CD14-positive monocyte (primary cell): ENCODE results near the gene C17orf50. TPM values are rescaled to one million over a fixed set of nuclear protein-coding genes. Genes with fewer than 3 reads are reported as not detected.
A peak's percentile ranks its signal among the peaks of the same experiment; 100 is the strongest.

Experiments
- DNase-seq, 3 donors: peaks; one replicate each; pipeline ENCODE4 v3.0.0-alpha.2; 2011 to 2022
- H2AFZ ChIP-seq: 2 replicates; pipeline ENCODE4 v1.6.0; 2012; ENCODE audit warnings: mild to moderate bottlenecking, low read depth, low read length, inconsistent platforms; ENCODE audit not compliant: insufficient read depth, poor library complexity, severe bottlenecking
- H3K27ac ChIP-seq, 2 donors: 1 replicate in 1 of 2; 2 replicates in 1 of 2; pipeline ENCODE4 v1.5.1; 2012 to 2013; ENCODE audit warnings: low read length in 2 of 2, control low read depth in 1 of 2, inconsistent platforms in 1 of 2, low read depth in 1 of 2, mild to moderate bottlenecking in 1 of 2
- H3K27me3 ChIP-seq, 2 donors: one replicate each; pipeline versions ENCODE4 v1.6.0 to v1.6.1; 2011 to 2013; ENCODE audit warnings: low read length in 2 of 2; ENCODE audit not compliant: control insufficient read depth in 2 of 2, insufficient read depth in 2 of 2
- H3K36me3 ChIP-seq, 2 donors: replicated peaks in 1 of 2; 1 replicate in 1 of 2; 2 replicates in 1 of 2; pipeline versions ENCODE4 v1.5.1 to v1.6.1; 2012 to 2013; ENCODE audit warnings: low read length in 2 of 2, control low read depth in 1 of 2, inconsistent platforms in 1 of 2, mild to moderate bottlenecking in 1 of 2; ENCODE audit not compliant: insufficient read depth in 2 of 2, control insufficient read depth in 1 of 2
- H3K4me1 ChIP-seq, 2 donors: 1 replicate in 1 of 2; 2 replicates in 1 of 2; pipeline versions ENCODE4 v1.5.1 to v1.6.1; 2012 to 2013; ENCODE audit warnings: low read length in 2 of 2, control low read depth in 1 of 2, inconsistent platforms in 1 of 2, mild to moderate bottlenecking in 1 of 2, moderate library complexity in 1 of 2; ENCODE audit not compliant: insufficient read depth in 2 of 2, control insufficient read depth in 1 of 2
- H3K4me2 ChIP-seq: replicated peaks from 2 replicates; pipeline ENCODE3; 2012; ENCODE audit warnings: low read length, moderate library complexity, mild to moderate bottlenecking; ENCODE audit not compliant: poor library complexity, severe bottlenecking; ENCODE audit errors: extremely low read depth
- H3K4me3 ChIP-seq, 3 experiments: fragments of 200-600 bp in 1 of 3; sonication (generic) in 1 of 3; replicated peaks in 1 of 3; 1 replicate in 2 of 3; 2 replicates in 1 of 3; pipeline ENCODE4 v1.5.1; 2011 to 2013; ENCODE audit warnings: low read length in 3 of 3, mild to moderate bottlenecking in 3 of 3, control low read depth in 2 of 3, low read depth in 2 of 3, inconsistent platforms in 1 of 3, moderate library complexity in 1 of 3
- H3K79me2 ChIP-seq: 2 replicates; pipeline ENCODE4 v1.6.0; 2012; ENCODE audit warnings: mild to moderate bottlenecking, control low read depth, inconsistent platforms, low read length, moderate library complexity; ENCODE audit not compliant: insufficient read depth
- H3K9ac ChIP-seq: 2 replicates; pipeline ENCODE4 v1.6.0; 2017; ENCODE audit warnings: low read length, mild to moderate bottlenecking; ENCODE audit not compliant: insufficient read depth, poor library complexity, severe bottlenecking
- H3K9me3 ChIP-seq, 2 donors: replicated peaks in 1 of 2; 1 replicate in 1 of 2; 2 replicates in 1 of 2; pipeline versions ENCODE4 v1.5.1 to v1.6.1; 2012 to 2013; ENCODE audit warnings: low read length in 2 of 2, control low read depth in 1 of 2; ENCODE audit not compliant: control insufficient read depth in 1 of 2, insufficient read depth in 1 of 2
- H4K20me1 ChIP-seq: 2 replicates; pipeline ENCODE4 v1.6.0; 2012; ENCODE audit warnings: mild to moderate bottlenecking, low read length, control low read depth, moderate library complexity; ENCODE audit not compliant: insufficient read depth
- H3K27ac Mint-ChIP-seq, 7 donors: one replicate each; pipeline ENCODE4 v1.8.0; 2020; ENCODE audit warnings: mild to moderate bottlenecking in 7 of 7, mixed read lengths in 7 of 7, moderate library complexity in 6 of 7, inconsistent platforms in 2 of 7
- H3K27me3 Mint-ChIP-seq, 3 donors: one replicate each; pipeline ENCODE4 v1.8.0; 2021 to 2022; ENCODE audit warnings: low read depth in 3 of 3, mild to moderate bottlenecking in 3 of 3, mixed read lengths in 3 of 3, moderate library complexity in 3 of 3, inconsistent platforms in 1 of 3
- H3K36me3 Mint-ChIP-seq, 2 donors: one replicate each; pipeline ENCODE4 v1.8.0; 2020; ENCODE audit warnings: mixed read lengths in 2 of 2, inconsistent platforms in 1 of 2, mild to moderate bottlenecking in 1 of 2
- H3K4me1 Mint-ChIP-seq: one replicate; pipeline ENCODE4 v1.8.0; 2020; ENCODE audit warnings: mild to moderate bottlenecking, mixed read lengths
- H3K4me3 Mint-ChIP-seq, 2 donors: one replicate each; pipeline ENCODE4 v1.8.0; 2020; ENCODE audit warnings: mild to moderate bottlenecking in 2 of 2, mixed read lengths in 2 of 2, moderate library complexity in 1 of 2
- H3K9me3 Mint-ChIP-seq, 7 donors: one replicate each; pipeline ENCODE4 v1.8.0; 2020 to 2022; ENCODE audit warnings: mixed read lengths in 7 of 7, mild to moderate bottlenecking in 6 of 7, moderate library complexity in 6 of 7, inconsistent platforms in 2 of 7
- CTCF ChIP-seq: fragments of 200-600 bp; IDR thresholded peaks from one replicate; pipeline ENCODE4 v1.8.0; 2022; ENCODE audit warnings: antibody characterized with exemption, mild to moderate bottlenecking
- WGBS: methylation state at CpG from one replicate; pipeline ENCODE4 v1.1.5; 2013; ENCODE audit warnings: missing lambda C conversion rate; ENCODE audit not compliant: insufficient coverage; 5-methylcytosine and 5-hydroxymethylcytosine counted together
- intact Hi-C, 2 donors: fragments of 100-400 bp; cut with micrococcal nuclease; formaldehyde crosslinking; loops; one replicate each; pipeline versions ENCODE4 v1.15.0 to v1.15.1; 2023
- polyA plus RNA-seq, 3 donors: library from polyadenylated mRNA; depleted of rRNA in 1 of 3; unstranded in 2 of 3; stranded (reverse) in 1 of 3; fragments of 300-500 nt in 2 of 3; fragments of >200 nt in 1 of 3; fragmentation: Illumina TruSeq in 2 of 3; gene quantifications; 1 replicate in 2 of 3; 2 replicates in 1 of 3; pipeline ENCODE4 v1.2.3, GENCODE V29; 2012 to 2021

The C17orf50 gene
- polyA plus RNA-seq, 3 donors = 0.23 TPM; not detected in 2

GRCh38 chr17:35780950-35781349 lies 20.3 kb downstream of the C17orf50 start:
- Histone ChIP-seq H3K4me3 (no peak overlapping the region), H4K20me1 (no peaks in the 10 kb centered on the region), H3K79me2 (no peaks in the 10 kb centered on the region), H3K36me3 (no peaks in the 10 kb centered on the region), H3K4me1 (peaks cover 17% of the 10 kb centered on the region in 2 donors), H3K9me3 (no peaks in the 10 kb centered on the region), H3K4me2 (no peak overlapping the region), H3K27ac (no peak overlapping the region), H3K27me3 (peaks cover 0 to 2% of the 10 kb centered on the region in 2 donors), H2AFZ (no peak overlapping the region), H3K9ac (no peak overlapping the region)
- H3K4me1 Mint-ChIP-seq = peaks cover 19% of the 10 kb centered on the region
- TF ChIP-seq CTCF = no peak
- intact Hi-C loops = no loop called here
- H3K4me3 Mint-ChIP-seq = no peak overlapping the region
- no peak overlapping the region for H3K27ac Mint-ChIP-seq
- DNase-seq = no peak
- 94% methylated on average over 3 of the region's 3 CpGs for WGBS
- no peaks in the 10 kb centered on the region for H3K9me3 Mint-ChIP-seq
- no peaks in the 10 kb centered on the region for H3K36me3 Mint-ChIP-seq
- H3K27me3 Mint-ChIP-seq = peaks cover 6 to 26% (median 25%) of the 10 kb centered on the region in 3 donors

- Mint-ChIP-seq H3K27me3 (peaks cover 10 to 32% (median 25%) of the 10 kb centered on the region in 3 donors), H3K9me3 (no peaks in the 10 kb centered on the region), H3K27ac (peak overlapping the region in 2 of 7 donors; percentile 22 to 52), H3K4me1 (no peaks in the 10 kb centered on the region), H3K36me3 (no peaks in the 10 kb centered on the region), H3K4me3 (no peak overlapping the region)
- Histone ChIP-seq H3K4me3 (no peak overlapping the region), H3K9me3 (no peaks in the 10 kb centered on the region), H3K4me2 (no peak overlapping the region), H3K27me3 (peaks cover 2 to 8% of the 10 kb centered on the region in 2 donors), H3K4me1 (no peaks in the 10 kb centered on the region), H4K20me1 (no peaks in the 10 kb centered on the region), H3K36me3 (no peaks in the 10 kb centered on the region), H3K79me2 (no peaks in the 10 kb centered on the region), H3K9ac (no peak overlapping the region), H3K27ac (no peak overlapping the region), H2AFZ (no peak overlapping the region)
- 100% methylated on average over 1 of the region's 2 CpGs for WGBS
- intact Hi-C loops = no loop called here
- TF ChIP-seq CTCF = no peak
- DNase-seq = no peak
Measured at GRCh38 chr17:35784895-35785294, 24.2 kb downstream of the C17orf50 start.
